Measurements from ENCODE around the gene PDE6B. TPM values are rescaled to one million over a fixed set of nuclear protein-coding genes. Genes with fewer than 3 reads are reported as not detected.

The PDE6B gene
- total RNA-seq, 6 donors from 2014 or later: 4.2 to 28.3 (median 9.0) TPM

GRCh38 chr4:647481-647880 is 22.1 kb downstream of the PDE6B start:
- peaks cover 0 to 14% (median 6%) of the 10 kb centered on the region in 4 donors for H3K27me3 ChIP-seq
- WGBS, 2 donors: 66 to 72% methylated on average over 11 to 13 of the region's 13 CpGs
- no peak for ATAC-seq (ENCODE audit: low FRiP score in 2 of 2)

GRCh38 chr4:648579-649292 is 23.4 kb downstream of the PDE6B start:
- WGBS, 2 donors: 80 to 89% methylated on average over 7 to 28 of the region's 28 CpGs
- Histone ChIP-seq H3K4me3 (no peak overlapping the region), H3K4me1 (peaks cover 0 to 8% (median 0%) of the 10 kb centered on the region in 4 donors), H3K27me3 (peaks cover 0 to 14% (median 6%) of the 10 kb centered on the region in 4 donors), H3K9me3 (no peaks in the 10 kb centered on the region), H3K27ac (no peak overlapping the region), H3K36me3 (no peaks in the 10 kb centered on the region)
- TF ChIP-seq CTCF (IDR thresholded peaks at IDR 0.05) (no peak), POLR2AphosphoS5 (IDR thresholded peaks at IDR 0.05) (no peak)
- peak in 1 of 2 donors; percentile 66 for DNase-seq
- no peak for ATAC-seq (ENCODE audit: low FRiP score in 2 of 2)

More at GRCh38 chr4:647481-647880, 22.1 kb downstream of the PDE6B start:
- Histone ChIP-seq H3K4me1 (peaks cover 0 to 8% (median 0%) of the 10 kb centered on the region in 4 donors), H3K4me3 (no peak overlapping the region), H3K9me3 (no peaks in the 10 kb centered on the region), H3K27ac (no peak overlapping the region), H3K36me3 (no peaks in the 10 kb centered on the region)
- TF ChIP-seq POLR2AphosphoS5 (IDR thresholded peaks at IDR 0.05) (no peak), CTCF (IDR thresholded peaks at IDR 0.05) (no peak), EP300 (IDR thresholded peaks at IDR 0.05) (no peak), POLR2A (IDR thresholded peaks at IDR 0.05) (no peak)
- no peak for DNase-seq

- Histone ChIP-seq H3K36me3 (no peaks in the 10 kb centered on the region), H3K4me1 (peaks cover 0 to 8% (median 0%) of the 10 kb centered on the region in 4 donors), H3K9me3 (no peaks in the 10 kb centered on the region), H3K27me3 (peaks cover 0 to 14% (median 6%) of the 10 kb centered on the region in 4 donors), H3K27ac (no peak overlapping the region), H3K4me3 (no peak overlapping the region)
- 85% methylated on average over 7 of the region's 7 CpGs; no CpG with 5 or more reads in 1 of the 2 donors for WGBS, 2 donors
- ATAC-seq (ENCODE audit: low FRiP score in 2 of 2): no peak
- no peak for DNase-seq
- TF ChIP-seq EP300 (IDR thresholded peaks at IDR 0.05) (no peak), CTCF (IDR thresholded peaks at IDR 0.05) (no peak), POLR2AphosphoS5 (IDR thresholded peaks at IDR 0.05) (no peak), POLR2A (IDR thresholded peaks at IDR 0.05) (no peak)
These were observed 23.9 kb downstream of the PDE6B start for GRCh38 chr4:649293-649625.

- no peaks in the 10 kb centered on the region for H3K36me3 ChIP-seq
- no peak overlapping the region for H3K27ac ChIP-seq
- H3K9me3 ChIP-seq: no peaks in the 10 kb centered on the region
- TF ChIP-seq POLR2A (IDR thresholded peaks at IDR 0.05) (no peak), CTCF (IDR thresholded peaks at IDR 0.05) (no peak), POLR2AphosphoS5 (IDR thresholded peaks at IDR 0.05) (no peak), EP300 (IDR thresholded peaks at IDR 0.05) (no peak)
- DNase-seq (no peak), ATAC-seq (ENCODE audit: low FRiP score in 2 of 2) (no peak)
- H3K4me3 ChIP-seq: no peak overlapping the region
- 86 to 92% methylated on average over 2 to 13 of the region's 13 CpGs for WGBS, 2 donors
- peaks cover 0 to 8% (median 0%) of the 10 kb centered on the region in 4 donors for H3K4me1 ChIP-seq
- H3K27me3 ChIP-seq: peaks cover 0 to 14% (median 6%) of the 10 kb centered on the region in 4 donors
These were observed 24.5 kb downstream of the PDE6B start for GRCh38 chr4:649751-650310.

Data from upper lobe of left lung (tissue), 6 donors.